K562 (cell line): ENCODE measurements around the gene SHB. TPM values are rescaled to one million over a fixed set of nuclear protein-coding genes. Genes with fewer than 3 reads are reported as not detected.

Source experiments
- CCAR2 ChIP-seq: fragments of 200-400 bp; formaldehyde crosslinking; IDR thresholded peaks from 2 replicates; pipeline ENCODE4 v1.6.1; 2017; ENCODE audit warnings: mild to moderate bottlenecking, low read depth, low read length
- ESRRA ChIP-seq: fragments of 450-650 bp; IDR thresholded peaks from 2 replicates; pipeline ENCODE4 v1.6.1; 2014; ENCODE audit warnings: low read depth, mild to moderate bottlenecking, moderate library complexity, borderline replicate concordance
- FOSL1 ChIP-seq: fragments of 200-800 bp; sonication (Bioruptor generic); conservative IDR thresholded peaks from 2 replicates; pipeline ENCODE4 v1.6.1; 2016; ENCODE audit warnings: missing genetic modification characterization, missing compliant biosample characterization
- GABPB2 ChIP-seq: fragments of 250-450 bp; sonication (Bioruptor Pico); conservative IDR thresholded peaks from 2 replicates; pipeline ENCODE4 v1.5.1; 2021; ENCODE audit warnings: mild to moderate bottlenecking
- GTF2E2 ChIP-seq: fragments of 200-800 bp; sonication (Bioruptor generic); IDR thresholded peaks from 2 replicates; pipeline ENCODE4 v1.6.1; 2016; ENCODE audit warnings: missing genetic modification characterization, missing compliant biosample characterization
- GTF2F1 ChIP-seq: IDR thresholded peaks from 2 replicates; pipeline ENCODE4 v1.6.1; 2011; ENCODE audit warnings: low read depth, low read length, improper control_type of control experiment
- HLTF ChIP-seq: fragments of 450-650 bp; IDR thresholded peaks from 2 replicates; pipeline ENCODE4 v1.6.1; 2016
- HMGXB4 ChIP-seq: sonication (generic); formaldehyde crosslinking; IDR thresholded peaks from 2 replicates; pipeline ENCODE4 v1.8.1; 2023; ENCODE audit warnings: mild to moderate bottlenecking, missing genetic modification reagents
- HNRNPL ChIP-seq: fragments of 200-400 bp; formaldehyde crosslinking; IDR thresholded peaks from 2 replicates; pipeline ENCODE4 v1.6.1; 2017; ENCODE audit warnings: low read depth, mild to moderate bottlenecking, low read length
- MLLT1 ChIP-seq, 2 experiments: fragments of 450-650 bp; IDR thresholded peaks; 2 replicates each; pipeline ENCODE4 v1.6.1; 2016
- RFX5 ChIP-seq: IDR thresholded peaks from 2 replicates; pipeline ENCODE4 v1.6.1; 2011; ENCODE audit warnings: low read depth, mild to moderate bottlenecking, improper control_type of control experiment, low read length
- TSC22D4 ChIP-seq: fragments of 450-650 bp; IDR thresholded peaks from 2 replicates; pipeline ENCODE4 v1.6.1; 2016; ENCODE audit warnings: missing genetic modification characterization, missing biosample characterization, control low read depth
- UBTF ChIP-seq, 2 experiments: IDR thresholded peaks; 2 replicates each; pipeline ENCODE4 v1.6.1; 2012; ENCODE audit warnings: improper control_type of control experiment in 2 of 2, low read depth in 2 of 2, low read length in 2 of 2, borderline replicate concordance in 1 of 2
- ZBTB7A ChIP-seq: IDR thresholded peaks from 2 replicates; pipeline ENCODE4 v1.6.1; 2011; ENCODE audit warnings: low read depth, mild to moderate bottlenecking, low read length, moderate library complexity, borderline replicate concordance; ENCODE audit not compliant: control insufficient read depth
- ZNF431 ChIP-seq: sonication (generic); formaldehyde crosslinking; IDR thresholded peaks from 2 replicates; pipeline ENCODE4 v1.8.0; 2022; ENCODE audit warnings: mild to moderate bottlenecking, missing genetic modification reagents
- ZNF444 ChIP-seq: fragments of 250-450 bp; sonication (Bioruptor Pico); IDR thresholded peaks from 2 replicates; pipeline ENCODE4 v1.4.0; 2020; ENCODE audit warnings: mild to moderate bottlenecking, moderate library complexity
- ZNF561 ChIP-seq: fragments of 450-650 bp; formaldehyde crosslinking; conservative IDR thresholded peaks from 2 replicates; pipeline ENCODE4 v1.4.0; 2020; ENCODE audit warnings: mild to moderate bottlenecking, moderate library complexity
- polyA plus RNA-seq, 8 experiments: library from polyadenylated mRNA; depleted of rRNA in 4 of 8; stranded (reverse) in 5 of 8; unstranded in 3 of 8; fragments of >200 nt; fragmentation: Nextera tagmentation in 2 of 8; fragmentation: Illumina TruSeq in 1 of 8; extraction: Ambion mirVana in 2 of 8; extraction: Trizol in 1 of 8; gene quantifications; 2 replicates each; pipeline versions ENCODE4 v1.2.1 to v1.2.3, GENCODE V29; 2011 to 2014; ENCODE audit warnings: inconsistent platforms in 1 of 8, missing spikeins in 1 of 8
- total RNA-seq, 7 experiments: library from RNA; depleted of rRNA in 6 of 7; stranded (reverse); fragments of >200 nt in 6 of 7; fragmentation: Illumina TruSeq in 2 of 7; extraction: Trizol in 2 of 7; gene quantifications; 2 replicates each; pipeline versions ENCODE4 v1.2.1 to v1.2.3, GENCODE V29; 2011 to 2021; ENCODE audit warnings: low replicate concordance in 1 of 7

The SHB gene
- total and polyA plus RNA-seq, 9 of the 15 experiments (the other 6 are each of a cell fraction or from before 2014, with no cell fraction given), result 0.78 to 16.0 (median 5.3) TPM

GRCh38 chr9:38088006-38088925 lies 19.2 kb upstream of the SHB start (continued):
- no peak for TF ChIP-seq ZNF561 (CRISPR knock-in tag)
- TF ChIP-seq GTF2F1, result no peak
- no peak for TF ChIP-seq GABPB2 (CRISPR knock-in tag)
- TF ChIP-seq ESRRA, result no peak
- peak; percentile 28; the same call in 1 of the 2 replicates for TF ChIP-seq FOSL1 (tag)
- TF ChIP-seq TSC22D4 (tag), result no peak
- no peak; the same call in 1 of the 2 replicates for TF ChIP-seq HMGXB4 (CRISPR knock-in tag)
- no peak for TF ChIP-seq ZNF431
- TF ChIP-seq GTF2E2 (tag), result no peak
- TF ChIP-seq HNRNPL, result no peak
- no peak for TF ChIP-seq RFX5
- no peak for TF ChIP-seq ZNF444 (CRISPR knock-in tag)
- no peak for TF ChIP-seq UBTF (IDR thresholded peaks at IDR 0.05; ENCODE audit: borderline replicate concordance in 1 of 2, low read depth in 2 of 2, low read length in 2 of 2)
- TF ChIP-seq CCAR2, result no peak
- no peak for TF ChIP-seq MLLT1 (IDR thresholded peaks at IDR 0.05)
- TF ChIP-seq HLTF, result no peak
- TF ChIP-seq ZBTB7A, result no peak; the same call in 1 of the 2 replicates
